HG03378 (cell line): Measurements from ENCODE around the gene REEP1.

Experiments used
- ATAC-seq: cut with Tn5 transposase; IDR thresholded peaks from one replicate; pipeline ENCODE4 v1.9.1; 2021; ENCODE audit warnings: mild to moderate bottlenecking, moderate library complexity; ENCODE audit not compliant: unreplicated experiment

The REEP1 gene, protein sequence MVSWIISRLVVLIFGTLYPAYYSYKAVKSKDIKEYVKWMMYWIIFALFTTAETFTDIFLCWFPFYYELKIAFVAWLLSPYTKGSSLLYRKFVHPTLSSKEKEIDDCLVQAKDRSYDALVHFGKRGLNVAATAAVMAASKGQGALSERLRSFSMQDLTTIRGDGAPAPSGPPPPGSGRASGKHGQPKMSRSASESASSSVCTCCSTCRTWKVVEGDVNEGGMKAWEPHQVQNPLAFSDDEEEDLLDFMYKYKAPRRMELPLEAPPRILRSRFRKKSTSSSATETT

DNA sequence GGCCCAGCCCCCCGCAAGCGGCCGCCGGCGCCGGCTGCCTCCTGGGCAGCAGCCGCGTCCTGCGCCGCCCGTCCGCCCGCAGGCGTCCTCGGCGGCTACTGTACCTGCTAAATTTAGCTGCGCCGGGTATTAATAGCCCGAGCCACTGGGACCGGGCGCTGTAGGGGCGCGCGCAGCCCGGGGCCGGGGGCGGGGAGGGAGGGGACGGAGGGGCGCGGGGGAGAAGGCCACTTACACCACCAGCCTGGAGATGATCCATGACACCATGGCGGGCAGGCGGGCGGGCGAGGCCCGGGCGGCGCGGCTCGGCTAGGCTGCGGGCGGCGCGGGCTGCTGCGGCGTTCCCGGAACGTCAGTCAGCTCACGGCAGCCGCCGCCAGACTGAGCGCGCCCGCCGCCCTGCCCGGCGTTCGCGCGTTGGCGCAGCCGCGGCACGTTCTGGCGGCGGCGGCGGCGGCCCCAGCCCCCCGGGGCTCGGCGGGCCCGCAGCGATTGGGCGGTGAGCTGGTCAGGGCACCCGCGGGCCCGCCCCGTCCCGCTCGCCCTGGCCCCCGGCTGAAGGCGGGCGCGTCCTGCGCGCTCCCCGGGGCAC, at the start of gene REEP1:
REEP1 (minus strand) TSS at position 383 of the 592 bp plus-strand sequence; CDS start at position 267, 116 bp downstream.
- ATAC-seq, result no peak

DNA sequence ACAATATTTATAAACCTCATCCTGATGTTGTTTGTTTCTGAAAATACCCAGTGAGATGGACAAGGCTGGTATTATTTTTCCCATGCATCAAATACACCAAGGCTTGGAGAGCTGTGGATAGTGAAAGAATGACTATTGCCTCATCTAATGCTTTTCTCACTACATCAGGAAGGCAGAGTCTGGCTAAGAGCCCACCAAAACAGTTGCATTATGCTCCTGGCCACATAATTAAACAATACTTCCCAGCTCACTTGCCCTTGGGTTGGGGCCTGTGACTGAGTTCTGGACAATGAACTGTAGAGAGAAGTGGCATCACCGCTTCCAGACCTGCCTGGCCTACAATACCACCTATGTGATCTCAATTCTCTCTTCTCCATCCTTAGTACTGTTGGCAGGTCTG, 46.4 kb upstream of the REEP1 start:
- no peak for ATAC-seq

DNA sequence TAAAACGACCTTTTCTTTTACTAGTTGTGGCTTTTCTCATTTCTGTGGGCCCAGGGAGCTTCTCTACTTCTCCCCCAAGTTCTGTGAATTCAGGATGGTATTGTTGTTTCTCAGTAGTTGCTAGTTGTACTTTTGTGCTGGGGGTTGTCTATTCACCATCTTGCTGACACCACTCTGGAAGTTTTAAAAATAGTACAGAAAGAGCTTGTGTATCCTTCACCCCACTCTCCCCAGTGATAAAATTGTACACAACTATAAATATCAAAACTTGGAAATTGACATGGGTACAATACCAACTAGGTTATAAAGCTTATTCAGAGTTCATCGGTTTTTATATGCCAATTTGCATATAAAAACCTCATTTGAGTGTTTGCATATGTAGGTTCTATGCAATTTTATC, 45.3 kb upstream of the REEP1 start:
- ATAC-seq, result no peak

DNA sequence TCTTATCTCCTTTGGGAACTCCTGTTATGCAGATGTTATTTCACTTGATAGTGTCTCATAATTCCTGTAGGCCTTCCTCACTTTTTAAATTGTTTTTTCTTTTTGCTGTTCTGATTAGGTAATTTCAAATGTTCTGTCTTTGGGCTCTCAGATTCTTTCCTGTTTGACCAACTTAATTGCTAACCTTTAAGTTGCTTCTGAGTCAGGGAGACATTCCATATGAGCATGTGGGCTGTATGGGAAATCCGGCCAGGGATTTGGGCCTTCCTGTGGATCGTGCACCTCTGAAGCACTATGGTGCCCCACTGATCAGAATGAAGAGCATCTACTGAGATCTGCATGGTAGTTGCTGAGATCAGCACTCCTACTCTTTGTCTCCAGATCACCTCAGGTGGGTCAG, 44.7 kb upstream of the REEP1 start:
- no peak for ATAC-seq

DNA sequence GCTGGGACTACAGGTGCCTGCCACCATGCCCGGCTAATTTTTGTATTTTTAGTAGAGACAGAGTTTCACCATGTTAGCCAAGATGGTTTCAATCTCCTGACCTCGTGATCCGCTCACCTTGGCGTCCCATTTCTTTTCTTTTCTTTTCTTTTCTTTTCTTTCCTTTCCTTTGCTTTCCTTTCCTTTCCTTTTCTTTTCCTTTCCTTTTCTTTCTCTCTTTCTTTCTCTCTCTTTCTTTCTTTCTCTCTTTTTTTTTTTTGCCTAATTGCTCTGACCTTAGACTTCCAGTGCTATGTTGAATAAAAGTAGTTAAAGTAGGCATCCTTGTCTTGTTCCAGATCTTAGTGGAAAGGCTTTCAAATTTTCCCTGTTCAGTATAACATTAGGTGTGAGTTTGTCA, 41.0 kb upstream of the REEP1 start:
- ATAC-seq, result no peak

DNA sequence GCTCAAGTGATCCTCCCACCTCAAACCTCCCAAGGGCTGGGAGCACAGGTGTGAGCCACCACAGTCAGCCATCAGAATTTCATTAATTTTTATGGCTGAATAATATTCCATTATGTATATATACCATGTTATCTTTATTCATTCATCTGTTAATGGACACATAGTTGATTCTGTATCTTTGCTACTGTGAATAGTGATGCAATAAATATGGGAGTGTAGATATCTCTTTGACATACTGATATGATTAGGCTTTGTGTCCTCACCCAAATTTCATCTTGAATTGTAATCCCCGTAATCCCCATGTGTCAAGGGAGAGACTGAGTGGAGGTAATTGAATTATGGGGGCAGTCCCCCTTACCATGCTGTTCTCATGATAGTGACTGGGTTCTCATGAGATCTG, 38.2 kb upstream of the REEP1 start:
- no peak for ATAC-seq

DNA sequence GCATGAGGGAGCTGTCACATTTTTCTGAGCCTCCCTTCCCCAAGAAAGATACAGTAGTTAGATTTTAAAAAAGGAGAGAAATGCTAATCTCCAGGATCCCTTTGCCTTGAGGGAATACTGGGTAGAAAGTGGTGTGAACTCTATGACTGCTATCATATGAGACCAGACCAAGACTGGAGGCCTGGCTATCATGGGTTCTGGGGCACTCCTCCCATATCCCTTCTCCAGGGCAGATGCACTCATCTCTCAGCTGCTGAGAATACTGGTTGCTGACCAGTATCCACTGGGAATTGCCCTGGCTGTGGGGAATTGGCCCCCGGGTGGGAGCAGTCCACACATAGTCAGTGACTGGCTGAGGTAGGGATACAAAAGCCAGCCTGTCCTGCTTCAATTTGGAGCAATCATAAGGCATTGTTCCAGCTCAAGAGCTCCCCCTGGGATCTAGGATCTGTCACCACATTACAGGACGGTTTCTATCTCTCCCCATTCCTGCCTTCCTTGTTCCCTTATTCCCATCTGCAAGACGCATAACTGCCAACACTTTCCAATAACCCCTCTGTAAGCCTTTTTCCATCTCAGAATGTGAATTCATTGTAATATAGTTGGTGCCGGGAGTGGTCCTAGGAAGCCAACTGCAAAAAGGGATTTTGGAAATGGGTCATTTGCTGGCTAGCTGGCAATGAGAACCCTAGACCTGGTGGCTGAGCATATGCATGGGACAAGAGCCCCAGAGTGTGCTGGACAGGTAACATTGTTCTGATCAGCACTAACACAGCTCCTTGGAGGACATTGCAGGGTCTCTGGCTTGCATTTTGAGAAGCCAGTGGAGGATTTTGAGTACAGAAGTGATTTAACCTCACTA, 35.4 kb upstream of the REEP1 start:
- no peak for ATAC-seq

DNA sequence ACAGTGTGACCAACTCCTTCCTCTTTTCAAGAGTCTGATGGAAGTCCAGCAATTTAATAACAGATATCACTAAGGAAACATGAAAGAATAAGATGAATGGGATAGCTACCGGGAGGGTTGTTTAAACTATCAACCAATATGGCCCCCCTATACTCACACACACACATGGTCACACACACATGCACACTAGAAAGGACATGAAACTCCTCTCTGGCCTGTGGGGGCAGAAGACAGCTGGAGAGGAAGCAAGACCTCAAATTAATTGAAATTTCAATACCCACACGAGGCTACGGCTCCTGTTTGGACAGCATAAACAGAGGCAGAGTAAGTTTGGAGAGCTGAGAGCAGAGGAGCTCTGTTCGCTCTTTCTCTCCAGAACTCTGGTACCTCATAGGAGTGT, 34.7 kb upstream of the REEP1 start:
- ATAC-seq, result no peak

DNA sequence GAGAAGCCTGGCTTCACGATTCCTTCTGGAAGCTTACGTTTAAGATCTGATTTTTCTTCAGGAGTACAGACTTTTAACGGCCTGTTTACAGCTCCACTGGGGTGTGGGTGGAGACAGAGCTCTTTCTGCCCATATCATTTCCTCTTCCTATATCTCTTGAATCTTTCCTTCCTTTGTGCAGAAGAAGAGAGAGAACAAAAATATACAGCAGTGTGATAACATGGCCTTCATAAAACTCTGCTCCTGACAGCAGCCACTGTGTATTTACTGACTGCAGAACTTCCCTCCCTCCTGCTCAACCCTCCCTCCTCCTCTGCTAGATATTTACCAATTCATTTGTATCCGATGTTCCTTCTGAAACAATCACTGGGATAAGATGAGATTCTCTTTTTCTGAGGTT, 34.1 kb upstream of the REEP1 start:
- no peak for ATAC-seq

DNA sequence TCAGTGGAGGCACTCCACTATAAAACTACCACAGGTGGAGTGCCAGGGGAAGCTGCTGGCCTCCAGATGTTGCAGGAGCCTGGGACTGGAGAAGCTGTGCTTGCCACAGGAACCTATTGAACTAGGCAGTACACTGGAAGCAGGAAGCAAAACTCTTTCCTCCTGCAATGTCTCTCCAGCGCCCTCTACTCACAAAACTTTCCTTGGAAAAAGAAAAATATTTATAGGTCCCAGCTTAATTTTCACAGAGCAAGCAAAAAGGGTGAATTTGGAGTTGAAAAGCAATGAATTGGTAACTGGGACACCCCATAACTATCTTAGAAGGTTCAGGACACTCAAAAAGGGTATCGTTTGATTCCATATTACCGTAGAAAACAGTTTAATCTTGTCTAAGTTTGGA, 33.2 kb upstream of the REEP1 start:
- no peak for ATAC-seq

DNA sequence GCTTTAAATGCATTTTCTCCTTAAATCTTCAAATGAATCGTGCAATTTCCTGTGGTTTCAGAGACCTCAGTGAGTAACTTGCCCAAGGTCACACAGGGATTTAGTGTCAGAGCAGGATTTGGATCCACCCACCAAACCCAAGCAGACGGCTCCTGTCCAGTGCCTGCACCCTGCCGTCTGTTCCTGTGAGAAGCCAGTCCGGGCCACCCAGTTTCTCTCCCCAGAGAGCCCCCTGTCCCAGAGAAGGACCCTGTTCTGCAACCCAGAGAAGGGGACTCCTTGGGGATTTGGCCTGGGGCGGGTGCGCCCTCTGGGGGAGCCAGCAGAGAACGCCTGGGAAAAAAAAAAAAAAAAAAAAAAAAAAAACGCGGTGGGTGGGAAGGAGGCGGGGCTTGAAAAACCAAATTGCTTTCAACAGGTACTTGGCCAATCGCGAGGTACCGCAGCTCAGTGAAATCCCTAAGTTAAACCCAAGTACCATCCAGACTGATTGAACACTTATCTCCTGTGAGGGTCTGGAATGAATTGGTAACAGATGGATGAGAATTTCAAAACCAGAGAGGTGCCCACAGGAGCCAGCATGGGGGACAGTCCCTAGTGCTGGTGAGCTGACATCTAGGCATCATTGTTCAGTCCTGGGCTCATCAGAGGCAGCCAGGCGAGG, 30.9 kb upstream of the REEP1 start:
- no peak for ATAC-seq

DNA sequence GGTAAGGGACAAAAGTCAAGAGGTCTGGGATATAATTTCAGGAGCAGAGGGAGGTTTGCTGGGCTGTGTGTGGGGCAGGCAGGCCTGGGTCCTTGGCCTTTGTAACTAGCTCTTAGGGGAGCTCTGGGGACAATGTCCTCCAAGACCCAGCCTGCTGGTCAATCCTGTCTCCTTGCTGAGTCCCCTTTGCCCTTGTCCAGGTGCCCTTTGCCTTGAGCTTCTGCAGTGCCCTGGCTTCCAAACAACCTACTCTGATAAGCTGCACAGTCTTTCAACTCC, 30.0 kb upstream of the REEP1 start:
- ATAC-seq, result no peak

DNA sequence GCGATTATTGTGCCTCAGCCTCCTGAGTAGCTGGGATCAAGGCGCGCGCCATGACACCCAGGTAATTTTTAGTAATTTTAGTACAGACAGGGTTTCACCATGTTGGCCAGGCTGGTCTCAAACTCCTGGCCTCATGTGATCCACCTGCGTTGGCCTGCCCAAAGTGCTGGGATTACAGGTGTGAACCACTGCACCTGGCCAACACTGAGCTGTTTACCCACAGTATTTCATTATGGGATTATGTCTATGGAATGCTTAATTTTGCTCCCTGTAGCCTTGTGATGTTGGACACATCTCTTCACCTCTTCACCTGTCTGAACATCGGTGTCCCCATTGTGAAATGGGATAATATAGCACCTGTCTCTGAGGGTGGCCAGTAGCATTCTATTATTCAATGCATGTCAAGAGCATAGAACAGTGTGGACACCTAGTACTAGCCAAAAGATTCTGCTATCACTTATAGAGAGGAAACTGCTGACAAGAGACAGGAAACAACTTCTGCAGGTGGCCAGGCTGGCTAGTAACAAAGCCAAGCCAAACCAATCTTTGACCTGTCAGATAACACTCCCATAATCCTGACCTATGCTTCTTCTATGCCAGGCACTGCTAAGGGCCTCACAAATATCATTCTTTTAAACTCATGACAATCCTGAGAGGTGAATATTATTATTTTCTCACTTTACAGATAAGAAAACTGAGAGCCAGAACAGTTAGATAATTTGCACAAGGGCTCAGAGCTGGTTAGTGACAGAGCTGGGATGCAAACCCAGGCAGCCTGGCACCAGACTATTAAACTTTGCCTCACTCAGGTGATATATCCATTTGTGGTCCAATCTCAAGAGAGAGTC, 29.4 kb upstream of the REEP1 start:
- no peak for ATAC-seq

DNA sequence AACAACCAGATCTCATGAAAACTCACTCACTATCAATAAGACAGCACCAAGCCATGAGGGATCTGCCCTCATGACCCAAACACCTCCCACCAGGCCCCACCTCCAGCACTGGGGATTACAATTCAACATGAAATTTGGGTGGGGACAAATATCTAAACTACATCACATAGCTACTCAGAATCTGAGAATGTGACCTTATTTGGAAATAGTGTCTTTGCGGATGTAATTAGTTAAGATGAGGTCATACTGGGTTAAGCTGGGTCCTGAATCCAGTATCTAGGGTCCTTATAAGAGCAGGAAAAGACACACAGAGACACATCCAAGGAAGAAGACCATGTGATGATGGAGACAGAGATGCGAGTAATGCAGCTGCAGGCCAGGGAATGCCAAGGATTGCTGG, 27.5 kb upstream of the REEP1 start:
- ATAC-seq, result no peak

DNA sequence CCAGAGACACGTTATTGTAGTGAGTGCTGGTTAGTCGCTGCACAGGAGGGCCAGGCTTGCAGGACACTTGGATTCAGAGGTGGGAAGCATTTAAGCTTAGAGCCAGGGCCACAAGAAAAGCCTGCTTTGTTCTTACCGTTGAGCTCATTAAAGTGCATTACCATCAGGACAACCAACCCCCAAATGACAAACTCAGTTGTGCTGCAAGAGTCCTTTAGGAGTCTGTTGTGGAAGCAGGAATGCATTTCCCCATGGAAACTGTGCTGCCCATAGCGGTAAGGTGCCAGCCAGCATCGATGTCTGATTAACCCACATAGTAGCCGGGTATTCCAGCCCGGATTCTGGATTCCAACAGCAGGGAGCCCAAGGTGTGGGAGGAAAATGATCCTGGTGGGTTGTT, 23.4 kb upstream of the REEP1 start:
- no peak for ATAC-seq

DNA sequence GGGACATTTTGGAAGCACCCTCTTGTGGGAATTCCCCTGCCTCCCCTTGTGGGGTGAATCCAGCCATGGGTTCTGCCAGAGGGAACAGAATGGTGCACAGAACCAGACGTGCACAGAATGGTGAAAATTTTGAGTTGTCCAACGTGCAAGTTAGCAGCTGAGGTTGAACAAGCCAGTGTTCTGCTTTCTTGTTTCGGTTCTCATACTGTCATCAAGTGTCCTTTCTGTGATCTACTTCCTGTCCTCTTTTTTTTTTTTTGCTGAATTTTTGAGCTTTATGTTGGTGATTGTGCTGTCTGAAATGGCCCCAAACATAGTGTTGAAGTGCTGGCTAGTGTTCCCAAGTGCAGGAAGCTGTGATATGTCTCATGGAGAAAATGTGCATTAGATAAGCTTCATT, 21.5 kb upstream of the REEP1 start:
- peak; percentile 80 for ATAC-seq

DNA sequence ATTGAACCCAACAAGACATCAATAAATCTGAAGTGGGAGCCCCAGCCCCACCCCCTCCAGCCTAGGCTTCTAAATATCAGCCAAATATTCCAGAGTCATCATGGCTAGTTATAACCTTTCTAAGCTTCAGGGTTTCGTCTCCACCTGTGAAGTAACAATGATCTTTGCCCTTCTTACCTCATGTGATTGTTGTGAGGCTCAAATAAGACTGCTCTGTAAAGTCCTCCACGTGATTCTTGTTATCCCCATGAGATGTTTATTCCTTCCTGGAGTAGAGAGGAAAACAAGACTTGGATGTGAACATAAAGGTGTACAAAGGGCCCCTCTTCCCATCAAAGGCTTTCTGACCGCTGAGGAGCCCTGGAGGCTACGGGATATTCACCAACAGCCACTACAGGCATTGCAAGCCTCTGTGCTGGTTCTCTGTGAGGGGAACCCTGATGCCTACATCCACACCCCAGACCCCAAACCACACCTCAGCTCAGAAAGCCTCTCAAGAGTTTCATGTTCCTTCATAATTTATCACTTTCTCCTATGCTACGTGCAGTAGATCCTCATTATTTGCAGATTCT, 20.1 kb upstream of the REEP1 start:
- ATAC-seq, result no peak

DNA sequence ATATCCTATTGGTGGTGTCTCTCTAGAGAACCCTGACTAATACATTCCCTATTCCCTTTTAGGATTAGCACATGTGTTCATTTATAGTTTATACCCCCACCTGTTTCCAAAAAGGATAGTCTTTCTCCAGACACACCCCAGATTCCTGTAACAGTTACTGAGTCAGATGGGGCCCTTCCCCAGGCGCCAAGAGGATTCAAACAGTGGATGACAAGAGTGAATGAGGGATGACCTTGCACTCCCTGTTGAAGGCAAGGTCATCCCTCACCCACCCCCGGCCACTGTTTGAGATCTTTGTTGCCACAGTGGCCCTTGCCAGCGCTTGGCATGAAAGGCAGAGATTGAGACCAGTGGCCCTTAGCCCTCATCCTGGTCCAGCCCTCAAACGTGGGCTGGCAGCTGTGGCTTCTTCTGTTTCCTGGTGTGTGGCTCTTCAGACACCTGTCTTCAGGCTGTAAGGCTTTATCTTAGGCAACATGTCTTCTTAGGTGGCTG, 15.3 kb upstream of the REEP1 start:
- no peak for ATAC-seq

DNA sequence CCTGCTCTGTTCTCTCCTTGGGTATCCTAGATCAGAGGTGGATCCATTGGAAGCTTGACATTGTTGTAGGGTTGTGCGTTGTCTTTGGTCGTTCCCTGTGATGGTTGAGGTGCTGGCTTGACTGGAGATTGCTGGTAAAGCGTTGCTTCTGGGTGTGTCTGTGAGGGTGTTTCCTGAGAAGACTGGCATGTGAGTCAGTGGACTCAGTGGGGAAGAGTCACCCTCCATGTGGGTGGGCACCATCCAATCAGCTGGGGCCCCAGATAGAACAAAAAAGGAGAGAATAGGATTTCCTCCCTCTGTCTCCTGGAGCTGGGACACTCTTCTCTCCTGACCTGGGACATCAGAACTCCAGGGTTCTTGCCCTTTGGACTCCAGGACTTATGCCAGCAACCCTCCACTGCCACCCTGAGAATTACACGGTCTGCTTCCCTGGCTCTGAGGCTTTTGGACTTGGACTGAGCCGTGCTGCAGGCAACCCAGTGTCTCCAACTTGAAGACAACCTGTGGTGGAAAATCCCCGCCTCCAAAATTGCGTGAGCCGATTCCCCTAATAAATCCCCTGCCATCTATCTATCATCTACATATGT, 14.8 kb upstream of the REEP1 start:
- ATAC-seq, result no peak

DNA sequence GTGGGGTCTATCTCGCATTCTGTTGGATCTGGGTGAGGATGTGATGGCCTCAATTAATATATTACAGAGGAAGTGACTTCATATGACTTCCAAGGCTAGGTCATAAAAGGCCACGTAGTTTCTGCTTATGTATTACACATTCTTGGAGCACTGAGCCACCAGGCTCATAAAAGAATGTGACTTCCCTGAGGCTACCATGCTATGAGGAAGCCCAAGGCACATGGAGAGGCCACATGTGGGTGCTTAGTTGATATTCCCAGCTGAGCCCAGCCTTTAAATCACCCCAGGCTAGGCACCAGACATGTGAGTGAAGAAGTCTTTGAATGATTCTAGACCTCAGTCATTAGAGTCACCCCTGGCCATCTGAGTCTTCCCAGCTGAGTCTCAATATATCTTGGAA, 13.3 kb upstream of the REEP1 start:
- ATAC-seq, result no peak
